H7 (cell line): ENCODE measurements around the gene KCNH4. TPM values are rescaled to one million over a fixed set of nuclear protein-coding genes. Genes with fewer than 3 reads are reported as not detected.

Source experiments
- DNase-seq: peaks from one replicate; pipeline ENCODE4 v3.0.0; 2012
- H3K27me3 ChIP-seq: 2 replicates; pipeline ENCODE4 v1.6.0; 2011; ENCODE audit warnings: mild to moderate bottlenecking, low read length; ENCODE audit not compliant: control insufficient read depth, insufficient read depth
- H3K36me3 ChIP-seq: replicated peaks from 2 replicates; pipeline ENCODE4 v1.5.1; 2011; ENCODE audit warnings: low read length; ENCODE audit not compliant: control insufficient read depth, insufficient read depth
- H3K4me3 ChIP-seq: 2 replicates; pipeline ENCODE4 v1.5.1; 2011; ENCODE audit warnings: low read depth, mild to moderate bottlenecking, control low read depth, low read length, moderate library complexity; ENCODE audit not compliant: insufficient read depth
- total RNA-seq: library from RNA; depleted of rRNA; stranded (reverse); fragments of >200 nt; shearing (Covaris generic); gene quantifications from 2 replicates; pipeline ENCODE4 v1.2.3, GENCODE V29; 2014

Gene KCNH4
- total RNA-seq, 1 experiment from 2014 or later, result 0.10 TPM

GRCh38 chr17:42174126-42174783, 6.7 kb downstream of the KCNH4 start:
- no peak for DNase-seq
- H3K36me3 ChIP-seq, result no peaks in the 10 kb centered on the region
- no peak overlapping the region for H3K4me3 ChIP-seq
- H3K27me3 ChIP-seq, result peaks cover 1% of the 10 kb centered on the region; the same call in 1 of the 2 replicates

GRCh38 chr17:42171831-42172230, 9.1 kb downstream of the KCNH4 start:
- no peaks in the 10 kb centered on the region for H3K27me3 ChIP-seq
- no peaks in the 10 kb centered on the region for H3K36me3 ChIP-seq
- H3K4me3 ChIP-seq, result no peak overlapping the region
- peak; percentile 86 for DNase-seq

GRCh38 chr17:42169351-42169750, 11.6 kb downstream of the KCNH4 start:
- Histone ChIP-seq H3K36me3 (no peaks in the 10 kb centered on the region), H3K4me3 (no peak overlapping the region), H3K27me3 (no peaks in the 10 kb centered on the region)
- DNase-seq, result no peak

- DNase-seq, result no peak
- Histone ChIP-seq H3K4me3 (no peak overlapping the region), H3K36me3 (no peaks in the 10 kb centered on the region), H3K27me3 (no peaks in the 10 kb centered on the region)
Measured at GRCh38 chr17:42167807-42168206, 13.1 kb downstream of the KCNH4 start.

- H3K27me3 ChIP-seq, result no peaks in the 10 kb centered on the region
- no peak overlapping the region for H3K4me3 ChIP-seq
- H3K36me3 ChIP-seq, result no peaks in the 10 kb centered on the region
- no peak for DNase-seq
Measured at GRCh38 chr17:42166196-42166763, 14.7 kb downstream of the KCNH4 start.

GRCh38 chr17:42165751-42166150, 15.2 kb downstream of the KCNH4 start:
- Histone ChIP-seq H3K27me3 (no peaks in the 10 kb centered on the region), H3K36me3 (no peaks in the 10 kb centered on the region), H3K4me3 (no peak overlapping the region)
- no peak for DNase-seq

- Histone ChIP-seq H3K27me3 (no peaks in the 10 kb centered on the region), H3K4me3 (no peak overlapping the region), H3K36me3 (no peaks in the 10 kb centered on the region)
- peak; percentile 65 for DNase-seq
Measured at GRCh38 chr17:42163696-42164407, 17.1 kb downstream of the KCNH4 start.

GRCh38 chr17:42163113-42163512, 17.8 kb downstream of the KCNH4 start:
- no peak overlapping the region for H3K4me3 ChIP-seq
- no peaks in the 10 kb centered on the region for H3K27me3 ChIP-seq
- no peaks in the 10 kb centered on the region for H3K36me3 ChIP-seq
- DNase-seq, result peak; percentile 92

GRCh38 chr17:42160531-42160910, 20.4 kb downstream of the KCNH4 start:
- H3K36me3 ChIP-seq, result no peaks in the 10 kb centered on the region
- DNase-seq, result no peak
- no peaks in the 10 kb centered on the region for H3K27me3 ChIP-seq
- H3K4me3 ChIP-seq, result no peak overlapping the region

- no peaks in the 10 kb centered on the region for H3K36me3 ChIP-seq
- DNase-seq, result no peak
- no peaks in the 10 kb centered on the region for H3K27me3 ChIP-seq
Measured at GRCh38 chr17:42159796-42160530, 21.0 kb downstream of the KCNH4 start.

GRCh38 chr17:42155614-42156045, 25.3 kb downstream of the KCNH4 start:
- peak overlapping the region; percentile 67 for H3K4me3 ChIP-seq
- peak; percentile 71 for DNase-seq
- no peaks in the 10 kb centered on the region for H3K27me3 ChIP-seq
- no peaks in the 10 kb centered on the region for H3K36me3 ChIP-seq

More at GRCh38 chr17:42159796-42160530, 21.0 kb downstream of the KCNH4 start:
- H3K4me3 ChIP-seq, result no peak overlapping the region

- Histone ChIP-seq H3K36me3 (no peaks in the 10 kb centered on the region), H3K4me3 (peak overlapping the region; percentile 85), H3K27me3 (no peaks in the 10 kb centered on the region)
- peak; percentile 40 for DNase-seq
Measured at GRCh38 chr17:42153919-42154742, 26.8 kb downstream of the KCNH4 start.

GRCh38 chr17:42146911-42147607, 33.9 kb downstream of the KCNH4 start:
- Histone ChIP-seq H3K4me3 (no peak overlapping the region), H3K36me3 (peaks cover 5% of the 10 kb centered on the region; the same call in 1 of the 2 replicates), H3K27me3 (no peaks in the 10 kb centered on the region)
- no peak for DNase-seq
